ENCODE data around the gene MVB12B.

The MVB12B gene

GRCh38 chr9:126513159-126514036 lies 186.8 kb downstream of the MVB12B start:
- in situ Hi-C loops (cut with MboI; ENCODE audit: low pct_unique_long_range_greater_than_20kb, low sequenced_read_pairs, unreplicated experiment), result no loop called here
- DNase-seq (ENCODE audit: low spot score), result no peak
- TF ChIP-seq CTCF (IDR thresholded peaks at IDR 0.05; ENCODE audit: extremely low read depth, insufficient read depth, missing control alignments), result no peak

- peak; percentile 83 for DNase-seq (ENCODE audit: low spot score)
- TF ChIP-seq CTCF (IDR thresholded peaks at IDR 0.05; ENCODE audit: extremely low read depth, insufficient read depth, missing control alignments), result peak; percentile 38
- in situ Hi-C loops (cut with MboI; ENCODE audit: low pct_unique_long_range_greater_than_20kb, low sequenced_read_pairs, unreplicated experiment), result no loop called here
These were observed 187.6 kb downstream of the MVB12B start for GRCh38 chr9:126514037-126514821.

- TF ChIP-seq CTCF (IDR thresholded peaks at IDR 0.05; ENCODE audit: extremely low read depth, insufficient read depth, missing control alignments), result no peak
- in situ Hi-C loops (cut with MboI; ENCODE audit: low pct_unique_long_range_greater_than_20kb, low sequenced_read_pairs, unreplicated experiment), result no loop called here
- DNase-seq (ENCODE audit: low spot score), result no peak
These were observed 188.6 kb downstream of the MVB12B start for GRCh38 chr9:126515001-126515872.

GRCh38 chr9:126515873-126516505 lies 189.4 kb downstream of the MVB12B start:
- in situ Hi-C loops (cut with MboI; ENCODE audit: low pct_unique_long_range_greater_than_20kb, low sequenced_read_pairs, unreplicated experiment), result no loop called here
- DNase-seq (ENCODE audit: low spot score), result no peak
- no peak for TF ChIP-seq CTCF (IDR thresholded peaks at IDR 0.05; ENCODE audit: extremely low read depth, insufficient read depth, missing control alignments)

GRCh38 chr9:126516561-126516935 lies 189.9 kb downstream of the MVB12B start:
- in situ Hi-C loops (cut with MboI; ENCODE audit: low pct_unique_long_range_greater_than_20kb, low sequenced_read_pairs, unreplicated experiment), result no loop called here
- TF ChIP-seq CTCF (IDR thresholded peaks at IDR 0.05; ENCODE audit: extremely low read depth, insufficient read depth, missing control alignments), result no peak
- DNase-seq (ENCODE audit: low spot score), result no peak
